A549 (cell line): ENCODE data around the gene TNIP2.

Experiments
- CBX2 ChIP-seq: fragments of 200-600 bp; sonication (generic); IDR thresholded peaks from 2 replicates; pipeline ENCODE4 v1.6.1; 2016; ENCODE audit warnings: low read depth, mild to moderate bottlenecking, borderline replicate concordance
- CHD2 ChIP-seq: fragments of 150-350 bp; IDR thresholded peaks from 2 replicates; pipeline ENCODE4 v1.6.1; 2014; ENCODE audit warnings: low read length; ENCODE audit not compliant: partially characterized antibody
- CHD4 ChIP-seq: fragments of 200-600 bp; sonication (generic); IDR thresholded peaks from 2 replicates; pipeline ENCODE4 v1.6.1; 2016; ENCODE audit warnings: antibody characterized with exemption, mild to moderate bottlenecking, borderline replicate concordance
- HOXB13 ChIP-seq: fragments of 250-450 bp; sonication (Bioruptor Pico); IDR thresholded peaks from 2 replicates; pipeline ENCODE4 v1.5.0; 2020; ENCODE audit warnings: low read depth, mild to moderate bottlenecking, moderate library complexity
- JUNB ChIP-seq: fragments of >200 bp; sonication (Bioruptor Twin); formaldehyde crosslinking; IDR thresholded peaks from 2 replicates; pipeline ENCODE4 v1.6.1; 2016
- KDM5A ChIP-seq: fragments of 200-600 bp; sonication (generic); IDR thresholded peaks from 2 replicates; pipeline ENCODE4 v1.6.1; 2016; ENCODE audit warnings: antibody characterized with exemption, mild to moderate bottlenecking
- MAFK ChIP-seq: fragments of 450-650 bp; IDR thresholded peaks from 2 replicates; pipeline ENCODE4 v1.6.1; 2014; ENCODE audit not compliant: partially characterized antibody
- MAZ ChIP-seq: fragments of 150-350 bp; IDR thresholded peaks from 2 replicates; pipeline ENCODE4 v1.6.1; 2014; ENCODE audit warnings: antibody characterized with exemption, low read depth, low read length, borderline replicate concordance
- POLR2A ChIP-seq: IDR thresholded peaks from 2 replicates; pipeline ENCODE4 v1.6.1; 2012; ENCODE audit warnings: mild to moderate bottlenecking, low read length
- SMC3 ChIP-seq: fragments of >200 bp; sonication (Bioruptor Twin); formaldehyde crosslinking; IDR thresholded peaks from 3 replicates; pipeline ENCODE4 v1.6.1; 2018; ENCODE audit warnings: inconsistent platforms
- TF ChIP-seq, protein P1 (sequence below): fragments of >200 bp; sonication (Bioruptor Twin); formaldehyde crosslinking; IDR thresholded peaks from 3 replicates; pipeline ENCODE4 v1.5.1; 2016
- TF ChIP-seq, protein P2 (sequence below): IDR thresholded peaks from 2 replicates; pipeline ENCODE4 v1.6.1; 2012
- TF ChIP-seq, protein P3 (sequence below): IDR thresholded peaks from 2 replicates; pipeline ENCODE4 v1.6.1; 2012

DNA sequence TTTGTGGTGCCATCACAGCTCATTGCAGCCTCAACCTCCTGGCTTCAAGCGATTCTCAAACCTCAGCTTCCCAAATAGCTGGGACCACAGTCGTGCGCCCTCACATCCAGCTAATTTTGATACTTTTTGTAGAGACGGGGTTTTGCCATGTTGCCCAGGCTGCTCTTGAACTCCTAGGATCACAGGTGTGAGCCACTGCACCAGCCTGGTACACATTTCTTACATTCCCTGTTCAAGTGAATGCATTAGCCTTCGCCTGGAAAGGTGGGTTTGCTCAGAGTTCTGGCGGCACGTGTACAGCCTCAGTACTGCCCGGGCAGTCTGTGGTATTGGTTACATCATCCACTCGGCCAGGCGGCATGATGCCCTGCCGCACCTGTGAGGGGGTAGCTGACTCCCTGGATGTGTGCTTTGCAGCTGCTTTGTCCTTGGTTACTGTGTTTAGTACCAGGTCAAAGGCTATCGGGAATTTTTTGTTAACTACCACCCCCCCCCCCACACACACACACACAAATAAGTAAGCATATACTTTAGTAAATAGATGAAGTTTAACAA, 57.1 kb downstream of the TNIP2 start:
- TF ChIP-seq, protein P1, sequence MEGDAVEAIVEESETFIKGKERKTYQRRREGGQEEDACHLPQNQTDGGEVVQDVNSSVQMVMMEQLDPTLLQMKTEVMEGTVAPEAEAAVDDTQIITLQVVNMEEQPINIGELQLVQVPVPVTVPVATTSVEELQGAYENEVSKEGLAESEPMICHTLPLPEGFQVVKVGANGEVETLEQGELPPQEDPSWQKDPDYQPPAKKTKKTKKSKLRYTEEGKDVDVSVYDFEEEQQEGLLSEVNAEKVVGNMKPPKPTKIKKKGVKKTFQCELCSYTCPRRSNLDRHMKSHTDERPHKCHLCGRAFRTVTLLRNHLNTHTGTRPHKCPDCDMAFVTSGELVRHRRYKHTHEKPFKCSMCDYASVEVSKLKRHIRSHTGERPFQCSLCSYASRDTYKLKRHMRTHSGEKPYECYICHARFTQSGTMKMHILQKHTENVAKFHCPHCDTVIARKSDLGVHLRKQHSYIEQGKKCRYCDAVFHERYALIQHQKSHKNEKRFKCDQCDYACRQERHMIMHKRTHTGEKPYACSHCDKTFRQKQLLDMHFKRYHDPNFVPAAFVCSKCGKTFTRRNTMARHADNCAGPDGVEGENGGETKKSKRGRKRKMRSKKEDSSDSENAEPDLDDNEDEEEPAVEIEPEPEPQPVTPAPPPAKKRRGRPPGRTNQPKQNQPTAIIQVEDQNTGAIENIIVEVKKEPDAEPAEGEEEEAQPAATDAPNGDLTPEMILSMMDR: no peak
- no peak for TF ChIP-seq SMC3
- TF ChIP-seq JUNB: no peak
- TF ChIP-seq CHD4: no peak
- TF ChIP-seq MAFK: no peak
- no peak for TF ChIP-seq HOXB13 (CRISPR knock-in tag)
- no peak for TF ChIP-seq CHD2
- no peak for TF ChIP-seq MAZ
- TF ChIP-seq KDM5A: no peak
- TF ChIP-seq, protein P2, sequence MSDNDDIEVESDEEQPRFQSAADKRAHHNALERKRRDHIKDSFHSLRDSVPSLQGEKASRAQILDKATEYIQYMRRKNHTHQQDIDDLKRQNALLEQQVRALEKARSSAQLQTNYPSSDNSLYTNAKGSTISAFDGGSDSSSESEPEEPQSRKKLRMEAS: no peak
- TF ChIP-seq, protein P3, sequence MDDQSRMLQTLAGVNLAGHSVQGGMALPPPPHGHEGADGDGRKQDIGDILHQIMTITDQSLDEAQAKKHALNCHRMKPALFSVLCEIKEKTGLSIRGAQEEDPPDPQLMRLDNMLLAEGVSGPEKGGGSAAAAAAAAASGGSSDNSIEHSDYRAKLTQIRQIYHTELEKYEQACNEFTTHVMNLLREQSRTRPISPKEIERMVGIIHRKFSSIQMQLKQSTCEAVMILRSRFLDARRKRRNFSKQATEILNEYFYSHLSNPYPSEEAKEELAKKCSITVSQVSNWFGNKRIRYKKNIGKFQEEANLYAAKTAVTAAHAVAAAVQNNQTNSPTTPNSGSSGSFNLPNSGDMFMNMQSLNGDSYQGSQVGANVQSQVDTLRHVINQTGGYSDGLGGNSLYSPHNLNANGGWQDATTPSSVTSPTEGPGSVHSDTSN: no peak
- no peak for TF ChIP-seq POLR2A
- TF ChIP-seq CBX2: no peak
